Suprapubic skin (tissue), 4 donors: Measurements from ENCODE around the gene XIRP1.

Experiments
- CTCF ChIP-seq, 2 donors: fragments of 200-600 bp in 1 of 2; fragments of 450-650 bp in 1 of 2; sonication (generic) in 1 of 2; IDR thresholded peaks; one replicate each; pipeline ENCODE4 v1.5.1; 2016 to 2019; ENCODE audit warnings: antibody characterized with exemption in 2 of 2, mild to moderate bottlenecking in 1 of 2, moderate library complexity in 1 of 2
- POLR2A ChIP-seq, 2 donors: fragments of 450-650 bp; IDR thresholded peaks; one replicate each; pipeline ENCODE4 v1.6.1; 2017; ENCODE audit warnings: antibody characterized with exemption in 2 of 2, mild to moderate bottlenecking in 2 of 2, moderate library complexity in 2 of 2
- POLR2AphosphoS5 ChIP-seq, 3 donors: sonication (generic); formaldehyde crosslinking; IDR thresholded peaks; one replicate each; pipeline ENCODE4 v1.6.1; 2017; ENCODE audit warnings: antibody characterized with exemption in 3 of 3

GRCh38 chr3:39234651-39235050 lies 42.3 kb upstream of the XIRP1 start:
- TF ChIP-seq CTCF (IDR thresholded peaks at IDR 0.05) (no peak), POLR2A (IDR thresholded peaks at IDR 0.05) (no peak), POLR2AphosphoS5 (IDR thresholded peaks at IDR 0.05) (no peak)
